Medulla oblongata (tissue), 1 donor: ENCODE data around the gene MTFR1L.

ENCODE experiments used
- DNase-seq: peaks from one replicate; pipeline ENCODE4 v3.0.0-alpha.2; 2015; ENCODE audit errors: extremely low spot score

The MTFR1L gene

DNA sequence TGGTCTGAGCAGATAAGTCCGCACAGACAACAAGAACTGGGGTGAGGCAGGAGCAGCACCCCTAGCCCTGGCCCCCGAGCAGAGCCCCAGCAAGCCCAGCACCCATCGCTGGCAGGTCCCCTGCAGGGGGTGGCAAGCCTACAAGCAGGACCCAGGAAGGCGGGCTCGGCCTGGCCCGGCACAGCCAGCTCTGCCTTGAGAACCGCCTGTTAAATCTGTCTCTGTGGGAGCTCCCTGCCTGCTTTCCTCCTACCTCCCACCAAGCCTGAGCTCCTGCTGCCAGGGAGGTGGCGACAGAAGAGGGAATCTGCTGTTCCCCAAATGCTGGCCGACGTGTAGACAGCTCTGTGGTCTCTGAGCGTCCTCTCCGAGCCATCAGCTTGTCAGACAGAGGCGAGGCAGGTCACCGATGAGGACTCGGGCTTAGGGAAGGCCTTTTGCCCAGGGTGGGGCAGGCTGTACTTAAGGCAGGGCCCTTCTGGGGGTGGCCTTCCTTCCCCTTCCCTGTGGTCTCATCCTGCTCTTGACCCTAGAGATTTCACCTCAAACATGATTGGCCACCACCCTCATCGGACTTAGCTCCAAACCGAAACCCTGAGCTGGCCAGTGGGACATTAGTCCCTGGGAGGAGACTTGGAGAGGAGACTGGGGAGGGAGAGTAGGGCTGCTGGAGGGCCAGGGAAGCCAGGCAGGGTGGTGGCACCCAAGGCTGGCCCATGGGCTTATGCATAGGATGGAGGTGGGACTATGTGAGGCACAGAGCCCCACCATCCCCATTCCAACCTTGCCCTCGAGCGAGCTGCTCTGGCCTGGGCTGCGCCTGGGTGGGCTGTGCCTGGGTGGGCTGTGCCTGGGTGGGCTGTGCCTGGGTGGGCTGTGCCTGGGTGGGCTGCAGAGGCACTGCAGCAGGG is 12.0 kb upstream of the MTFR1L start:
- DNase-seq = no peak

DNA sequence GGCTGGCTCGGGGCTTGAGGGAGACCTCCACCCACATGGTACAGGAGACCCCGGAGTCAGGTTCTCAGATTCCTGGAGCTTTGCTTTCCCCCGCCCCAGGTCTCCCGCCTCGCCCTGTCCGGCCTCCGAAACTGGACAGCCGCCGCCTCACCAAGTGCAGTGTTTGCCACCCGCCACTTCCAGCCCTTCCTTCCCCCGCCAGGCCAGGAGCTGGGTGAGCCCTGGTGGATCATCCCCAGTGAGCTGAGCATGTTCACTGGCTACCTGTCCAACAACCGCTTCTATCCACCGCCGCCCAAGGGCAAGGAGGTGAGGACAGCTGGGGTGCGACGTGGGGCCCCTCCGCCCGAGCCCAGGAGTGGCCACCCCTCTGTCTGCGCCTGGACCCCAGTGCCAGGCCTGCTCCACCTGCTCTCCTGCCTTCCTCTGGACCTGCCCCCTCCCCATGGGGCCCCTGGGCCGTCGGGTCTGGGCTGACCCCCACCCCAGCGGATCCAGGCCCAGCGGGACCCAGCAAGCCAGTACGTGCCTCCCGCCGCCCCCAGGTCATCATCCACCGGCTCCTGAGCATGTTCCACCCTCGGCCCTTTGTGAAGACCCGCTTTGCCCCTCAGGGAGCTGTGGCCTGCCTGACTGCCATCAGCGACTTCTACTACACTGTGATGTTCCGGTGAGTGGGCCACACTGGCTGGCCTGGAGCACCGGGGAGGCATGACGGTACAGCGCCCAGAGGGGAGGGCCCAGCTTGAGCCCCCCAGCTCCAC is 11.1 kb upstream of the MTFR1L start:
- no peak for DNase-seq

GRCh38 chr1:25809283-25809926 is 10.3 kb upstream of the MTFR1L start:
- no peak for DNase-seq

DNA sequence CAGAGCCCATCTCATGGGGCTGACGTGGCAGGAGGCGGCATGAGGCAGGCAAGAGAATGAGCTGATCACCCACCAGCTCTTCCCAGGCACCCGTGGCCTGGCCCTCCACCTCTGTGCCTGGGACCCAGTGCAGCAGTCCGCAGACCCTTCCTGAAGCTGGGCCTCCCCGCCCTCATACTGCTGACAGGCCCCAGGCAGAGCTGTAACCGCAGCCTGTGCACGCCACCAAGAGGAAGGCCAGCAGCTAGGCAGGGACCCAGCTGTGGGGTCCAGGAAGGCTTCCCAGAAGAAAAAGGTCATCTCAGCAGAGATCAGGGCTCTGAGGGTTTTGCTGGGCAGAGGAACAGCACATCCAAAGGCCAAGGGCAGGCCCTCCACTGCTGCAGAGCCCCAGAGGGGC is 9.8 kb upstream of the MTFR1L start:
- DNase-seq = no peak

DNA sequence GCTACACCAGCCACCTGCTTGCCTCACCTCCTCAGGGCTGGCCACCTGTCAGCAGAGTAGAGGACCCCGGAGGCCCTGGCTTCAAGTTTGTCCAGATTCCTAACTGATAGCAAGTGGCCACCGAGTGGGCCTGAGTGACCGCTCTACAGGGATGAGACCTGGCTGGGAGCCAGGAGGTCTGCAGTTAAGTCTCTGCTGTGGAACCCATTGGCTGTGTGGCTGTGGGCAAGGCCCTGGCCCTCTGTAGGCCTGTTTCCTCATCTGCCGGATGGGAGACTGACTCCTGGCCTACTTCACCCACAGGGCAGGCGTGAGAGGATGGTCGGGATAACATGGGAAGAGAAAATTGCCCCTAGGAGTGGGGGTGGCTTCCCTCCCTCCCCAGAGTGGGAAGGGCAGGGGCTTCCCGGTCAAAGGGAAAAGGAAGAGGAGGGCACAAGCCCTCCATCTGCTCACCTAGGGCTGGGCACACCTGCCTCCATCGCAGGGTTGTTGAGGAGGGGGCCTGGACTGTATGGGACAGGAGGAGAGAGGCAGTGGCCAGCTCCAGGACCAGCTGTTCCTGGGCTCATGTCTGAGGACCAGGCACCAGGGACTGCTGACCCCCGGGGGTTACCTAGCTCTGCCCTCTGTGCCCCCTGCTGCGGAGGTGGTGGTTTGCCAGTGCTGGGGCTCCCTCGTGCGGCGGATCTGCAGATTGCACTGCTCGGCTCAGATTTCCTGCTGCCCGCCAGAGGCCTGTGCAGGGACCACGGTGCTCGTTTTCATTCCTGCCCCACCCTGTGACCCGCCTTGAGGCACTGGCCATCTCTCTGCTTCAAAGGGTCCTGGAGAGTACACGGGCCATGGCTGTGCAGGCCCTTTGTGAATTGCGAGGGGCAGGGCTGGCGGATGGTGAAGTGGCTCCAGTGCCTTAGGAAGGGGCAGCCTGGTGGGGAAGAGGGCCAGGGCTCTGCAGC is 9.1 kb upstream of the MTFR1L start:
- peak; percentile 65 for DNase-seq

DNA sequence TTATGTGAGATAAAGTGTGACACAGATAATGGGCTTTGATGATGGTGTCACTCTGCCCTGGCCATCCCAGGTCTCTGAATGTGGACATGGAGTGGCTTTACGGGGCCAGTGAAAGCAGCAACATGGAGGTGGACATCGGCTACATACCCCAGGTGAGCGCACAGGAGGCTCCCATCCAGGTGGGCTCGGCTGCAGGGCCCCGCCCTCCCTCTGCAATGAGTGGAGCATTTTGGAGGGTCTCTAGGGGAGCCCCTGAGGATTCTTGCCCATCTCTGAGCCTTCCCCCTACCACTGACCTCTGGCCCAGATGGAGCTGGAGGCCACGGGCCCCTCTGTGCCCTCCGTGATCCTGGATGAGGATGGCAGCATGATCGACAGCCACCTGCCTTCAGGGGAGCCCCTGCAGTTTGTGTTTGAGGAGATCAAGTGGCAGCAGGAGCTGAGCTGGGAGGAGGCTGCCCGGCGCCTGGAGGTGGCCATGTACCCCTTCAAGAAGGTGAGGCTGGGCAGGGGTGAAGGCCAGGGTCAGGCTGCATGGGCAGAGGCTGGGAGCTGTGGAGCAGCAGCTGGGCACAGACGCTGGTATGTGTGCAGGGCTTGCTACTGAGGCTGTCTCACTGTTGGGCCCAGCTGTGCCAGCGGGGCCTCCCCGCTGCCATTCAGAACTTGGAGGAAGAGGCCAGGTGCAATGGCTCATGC is 8.2 kb upstream of the MTFR1L start:
- DNase-seq = no peak

DNA sequence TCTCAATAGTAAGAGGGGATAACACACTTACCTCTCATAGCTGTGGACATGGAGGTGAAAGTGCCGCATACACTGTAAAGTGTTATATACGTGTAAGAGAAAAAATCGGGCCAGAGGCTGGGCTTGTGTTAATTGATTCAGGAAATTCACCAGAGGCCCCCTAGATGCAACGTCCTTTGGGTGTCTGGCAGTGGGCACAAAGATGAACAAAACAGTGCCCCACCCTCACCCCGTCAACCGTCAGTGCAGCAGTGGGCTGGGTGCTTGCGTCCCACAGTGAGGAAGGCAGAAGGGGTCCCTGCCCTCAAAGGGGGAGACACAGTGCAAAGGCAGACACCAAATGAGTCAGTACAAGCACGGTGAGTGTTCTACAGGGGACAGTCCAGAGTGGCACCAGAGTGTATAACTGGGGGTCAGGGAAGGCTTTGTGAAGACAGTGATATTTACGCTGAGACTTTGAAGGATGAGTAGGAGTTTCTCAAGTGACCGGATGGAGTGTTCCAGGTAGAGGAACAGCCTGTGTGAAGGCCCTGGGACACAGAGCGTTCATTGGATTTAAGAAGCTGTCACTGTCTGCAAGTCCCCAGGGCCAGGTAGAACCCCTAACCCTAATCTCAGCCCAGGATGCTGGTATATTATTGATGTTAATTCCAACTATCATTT is 6.6 kb upstream of the MTFR1L start:
- no peak for DNase-seq

GRCh38 chr1:25813734-25814471 is 5.9 kb upstream of the MTFR1L start:
- no peak for DNase-seq

DNA sequence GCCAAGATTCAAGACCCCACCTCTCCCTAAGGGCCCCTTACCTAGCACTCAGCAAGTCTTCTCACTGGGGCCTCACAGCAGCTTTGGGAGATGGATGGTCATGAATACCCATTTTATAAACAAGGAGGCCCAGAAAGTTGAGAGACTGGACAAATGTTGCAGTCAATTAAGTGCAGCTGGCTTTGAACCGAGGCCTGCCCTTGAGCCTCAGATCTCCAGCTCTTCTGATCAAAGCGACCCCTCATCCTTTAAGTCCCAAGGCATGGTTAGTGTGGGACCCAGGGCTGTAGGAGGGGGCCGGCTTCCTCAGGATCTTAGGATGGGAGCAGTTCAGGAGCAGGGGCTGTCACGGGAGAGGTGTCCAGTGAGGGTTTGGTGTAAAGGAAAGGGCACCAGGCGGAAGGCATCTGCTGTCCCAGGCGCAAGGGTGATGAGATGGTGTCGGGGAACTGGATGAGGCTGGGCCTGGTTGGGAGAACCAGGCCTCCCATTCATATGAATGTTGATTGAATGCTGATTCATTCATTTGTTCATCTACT is 5.1 kb upstream of the MTFR1L start:
- DNase-seq = no peak

- no peak for DNase-seq
Observed at GRCh38 chr1:25815208-25816111, 4.3 kb upstream of the MTFR1L start.

DNA sequence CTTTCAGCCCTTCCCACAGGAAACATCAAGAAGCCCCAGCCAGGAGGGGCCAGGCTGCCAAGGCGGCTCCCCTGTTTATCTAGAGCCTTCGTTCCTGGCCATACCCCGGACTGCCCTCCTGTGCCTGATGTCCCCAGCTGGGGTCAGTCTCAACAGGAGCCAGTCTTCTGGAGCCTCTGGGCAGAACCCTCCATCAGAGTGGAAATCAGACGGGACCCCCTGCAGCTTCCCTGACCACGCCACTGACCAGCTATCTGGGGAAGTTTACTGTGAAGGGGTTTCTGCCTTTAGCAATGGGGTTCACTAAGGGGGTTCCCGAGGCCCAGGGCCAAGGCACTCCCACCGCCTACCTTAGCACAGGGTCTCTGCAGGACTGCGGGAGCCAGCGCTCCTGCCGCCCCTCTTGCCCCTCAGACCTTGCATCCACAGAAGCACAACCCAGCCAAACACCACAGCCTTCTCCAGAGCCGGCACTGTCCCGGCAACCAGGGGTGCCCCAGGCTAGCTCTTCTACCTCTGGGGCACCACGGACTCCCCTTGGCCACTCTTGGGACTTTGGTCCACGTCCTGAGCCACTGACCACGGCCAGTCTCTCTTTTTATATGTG is 3.5 kb upstream of the MTFR1L start:
- DNase-seq = no peak

DNA sequence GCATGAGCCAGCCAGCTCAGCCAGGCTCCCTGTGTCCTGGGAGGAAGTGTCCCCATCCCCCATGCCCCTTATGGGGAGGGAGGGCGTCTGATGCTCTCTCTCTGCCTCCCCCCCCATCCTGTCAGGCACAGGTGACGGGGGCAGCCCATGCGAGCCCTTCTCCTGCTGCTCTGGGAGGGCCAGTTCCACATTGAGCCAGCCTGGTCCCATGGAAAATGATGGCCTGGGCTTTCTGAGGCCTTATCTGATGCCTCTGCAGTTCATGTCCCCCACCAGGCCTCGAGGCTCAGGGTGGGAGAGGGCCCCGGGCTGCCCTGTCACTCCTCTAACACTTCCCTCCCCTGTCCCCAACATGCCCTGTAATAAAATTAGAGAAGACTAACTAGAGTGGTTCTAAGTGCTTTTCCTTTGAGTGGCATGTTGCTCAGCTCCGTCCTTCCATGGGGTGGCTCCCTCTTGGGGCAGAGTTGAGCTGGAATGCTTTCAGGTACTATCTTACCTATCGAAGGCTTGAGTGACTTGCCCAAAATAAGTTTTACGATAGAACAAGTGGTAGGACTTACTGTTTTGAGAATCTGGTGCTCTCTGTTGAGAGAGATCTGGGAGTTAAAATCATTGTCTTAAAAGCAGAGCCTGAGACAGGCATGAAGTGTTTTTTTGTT is 1.8 kb upstream of the MTFR1L start:
- DNase-seq = no peak

- DNase-seq = no peak
Observed at GRCh38 chr1:25818569-25818968, 1.2 kb upstream of the MTFR1L start.

GRCh38 chr1:25820247-25821111 is 725 bp downstream of the MTFR1L start:
- no peak for DNase-seq

DNA sequence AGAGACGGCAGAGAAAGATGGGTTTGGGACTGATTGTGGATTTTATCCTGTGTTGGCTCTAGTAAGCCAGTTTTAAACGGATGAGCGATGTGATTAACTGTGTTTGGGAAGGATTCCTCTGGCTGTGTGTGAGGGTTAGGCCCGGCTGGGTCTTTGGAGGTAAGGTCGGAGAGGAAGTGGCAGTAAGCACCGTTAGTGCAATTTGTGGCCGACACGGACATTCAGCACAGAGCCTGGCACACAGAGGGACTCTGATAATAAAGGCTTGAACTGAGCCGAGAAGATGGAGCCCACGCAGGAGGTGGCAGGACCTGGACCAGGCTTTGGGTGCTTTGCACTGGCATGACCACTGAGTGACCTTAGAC is 1.3 kb downstream of the MTFR1L start:
- no peak for DNase-seq

- no peak for DNase-seq
Observed at GRCh38 chr1:25821630-25822091, 1.9 kb downstream of the MTFR1L start.
